Epidermal melanocyte (primary cell): ENCODE results near the gene CDK6.
A peak's percentile ranks its signal among the peaks of the same experiment; 100 is the strongest.

Source experiments
- DNase-seq: peaks from one replicate; pipeline ENCODE4 v3.0.0; 2011; ENCODE audit warnings: low spot score; ENCODE audit not compliant: insufficient read length

CDK6 gene

GRCh38 chr7:92847305-92847704, 10.9 kb upstream of the CDK6 start:
- no peak for DNase-seq

GRCh38 chr7:92845736-92846135, 9.4 kb upstream of the CDK6 start:
- DNase-seq, result no peak

GRCh38 chr7:92843781-92844180, 7.4 kb upstream of the CDK6 start:
- no peak for DNase-seq

DNA sequence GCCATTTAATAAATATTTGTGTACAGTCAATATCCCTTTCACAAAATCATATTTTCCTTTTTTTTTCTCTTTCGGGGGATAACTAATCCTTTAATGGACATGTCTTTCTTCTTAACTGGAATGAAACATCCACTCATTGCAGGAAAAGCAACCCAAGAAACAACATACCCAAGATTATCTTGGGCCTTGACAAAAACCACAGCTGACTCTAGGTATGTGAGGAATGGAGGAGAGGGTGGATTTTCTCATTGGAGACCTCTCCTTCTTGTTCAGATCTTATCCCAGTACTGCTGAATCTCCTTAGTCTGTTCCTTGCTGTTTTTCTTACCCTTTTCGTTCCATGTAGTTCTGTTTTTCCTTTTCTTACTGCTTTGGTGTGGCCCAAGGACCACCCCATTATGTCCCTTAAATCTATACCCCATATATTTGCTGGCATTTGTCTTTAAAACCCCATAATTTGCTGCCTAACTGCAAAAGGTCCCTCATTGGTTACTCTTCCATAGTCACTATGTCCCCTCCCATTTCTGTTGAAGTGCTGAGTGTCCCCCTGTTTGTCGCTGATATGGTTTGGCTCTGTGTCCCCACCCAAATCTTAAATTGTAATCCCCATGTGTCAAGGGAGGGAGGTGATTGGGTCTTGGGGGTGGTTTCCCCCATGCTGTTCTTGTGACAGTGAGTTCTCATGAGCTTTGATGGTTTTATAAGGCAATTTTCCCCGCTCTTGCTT, 6.8 kb upstream of the CDK6 start:
- no peak for DNase-seq

DNA sequence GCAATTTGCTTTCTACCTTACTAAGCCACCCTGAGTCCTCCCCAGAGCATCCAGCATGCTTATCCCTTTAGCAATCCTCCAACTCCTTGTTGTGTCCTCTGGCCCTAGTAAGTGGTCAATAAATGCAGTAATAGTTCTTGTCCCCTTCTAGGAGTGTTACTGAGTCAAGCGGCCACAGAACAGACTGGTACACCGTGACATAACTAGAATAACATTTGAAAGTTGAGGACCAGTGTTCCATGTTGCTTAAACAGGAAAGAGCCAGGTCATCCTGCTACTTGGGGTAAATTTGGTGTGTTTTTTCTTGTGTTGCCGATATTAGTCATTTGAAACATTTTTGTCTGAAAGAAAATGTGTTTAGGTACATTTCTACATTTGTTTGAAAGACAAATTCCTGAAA, 4.8 kb upstream of the CDK6 start:
- DNase-seq, result no peak

- DNase-seq, result no peak
Measured at GRCh38 chr7:92840316-92840715, 3.9 kb upstream of the CDK6 start.

DNA sequence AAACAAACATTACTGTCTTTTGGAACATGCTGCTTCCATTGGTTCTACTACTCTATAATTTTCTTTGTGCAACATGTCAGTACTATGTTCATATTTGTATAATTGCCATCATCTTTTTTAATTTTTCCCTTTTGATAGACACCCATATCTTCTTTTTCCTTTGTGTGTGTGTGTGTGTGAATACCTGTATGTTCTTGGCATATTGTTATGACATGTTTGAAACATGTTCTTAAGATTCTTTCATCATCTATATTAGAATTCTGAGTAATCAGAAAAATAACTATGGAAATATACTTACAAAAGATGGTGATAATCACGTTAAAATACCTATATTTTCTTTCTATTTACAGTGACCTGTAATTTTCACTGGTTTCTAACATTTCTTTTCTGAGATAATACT, 3.5 kb upstream of the CDK6 start:
- no peak for DNase-seq

GRCh38 chr7:92838934-92839333, 2.6 kb upstream of the CDK6 start:
- DNase-seq, result no peak

DNA sequence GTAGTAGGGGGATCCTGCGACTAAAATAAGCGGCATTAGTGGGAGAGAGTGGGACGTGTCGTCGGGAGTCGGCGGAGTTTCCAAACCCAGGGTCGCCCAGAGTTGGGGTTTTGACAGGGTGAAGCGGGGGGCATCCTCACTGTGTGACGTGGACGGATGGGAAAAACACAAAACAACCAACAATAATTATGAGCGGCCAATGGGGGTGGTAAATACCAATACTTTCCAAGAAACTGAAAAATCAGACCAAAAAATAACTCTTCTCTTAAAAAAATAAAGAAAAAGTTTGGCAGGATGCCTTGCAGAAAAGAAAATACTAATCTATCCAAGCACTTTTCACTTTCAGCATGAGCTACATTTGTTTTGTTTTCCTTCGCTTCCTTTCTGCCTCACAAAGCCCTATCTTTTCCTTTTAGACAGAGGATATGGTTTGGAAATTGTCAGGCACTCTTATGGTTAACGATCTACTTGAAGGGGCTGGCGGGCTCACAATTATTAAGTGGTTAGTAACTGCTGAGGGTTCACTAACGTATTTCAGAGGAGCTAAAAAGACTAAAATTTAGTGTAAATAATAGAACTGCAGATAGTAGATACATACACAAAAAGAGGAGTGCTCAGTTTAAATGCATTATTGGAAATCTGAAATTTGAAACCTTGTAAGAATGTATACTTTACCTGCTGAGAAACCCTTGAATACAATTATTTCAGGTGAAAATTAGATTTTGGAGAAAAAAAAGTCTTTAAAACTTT, 802 bp upstream of the CDK6 start:
- DNase-seq, result no peak

- DNase-seq, result no peak
Measured at GRCh38 chr7:92835851-92836488, 403 bp downstream of the CDK6 start.

DNA sequence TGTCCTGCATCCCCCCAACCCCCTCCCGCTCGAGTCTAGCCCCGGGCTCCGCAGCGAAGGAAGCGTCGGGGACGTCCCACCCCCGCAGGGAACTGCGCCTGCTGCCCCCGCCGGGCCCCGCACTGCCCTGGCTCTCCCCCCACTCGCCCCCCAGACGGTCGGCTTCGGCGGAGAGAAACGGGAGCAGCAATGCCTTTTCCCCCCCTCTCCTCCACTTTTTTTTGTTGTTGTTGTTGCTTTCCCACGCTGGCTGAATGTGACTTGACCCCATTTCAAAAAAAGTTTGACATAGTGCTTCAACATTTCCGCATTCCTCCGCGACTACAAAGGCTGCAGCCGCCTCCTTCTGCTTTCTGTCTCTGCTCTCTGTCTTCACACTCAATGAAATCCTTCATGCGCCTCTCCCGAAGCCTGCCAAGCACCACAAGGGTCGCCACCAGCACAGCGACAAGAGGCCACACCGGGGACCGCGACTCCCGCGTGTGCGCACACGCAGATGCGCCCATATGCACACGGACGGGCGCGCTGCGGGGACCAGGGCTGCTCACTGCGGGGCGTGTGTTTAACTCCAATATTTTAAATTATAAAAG, 1.0 kb downstream of the CDK6 start:
- no peak for DNase-seq

DNA sequence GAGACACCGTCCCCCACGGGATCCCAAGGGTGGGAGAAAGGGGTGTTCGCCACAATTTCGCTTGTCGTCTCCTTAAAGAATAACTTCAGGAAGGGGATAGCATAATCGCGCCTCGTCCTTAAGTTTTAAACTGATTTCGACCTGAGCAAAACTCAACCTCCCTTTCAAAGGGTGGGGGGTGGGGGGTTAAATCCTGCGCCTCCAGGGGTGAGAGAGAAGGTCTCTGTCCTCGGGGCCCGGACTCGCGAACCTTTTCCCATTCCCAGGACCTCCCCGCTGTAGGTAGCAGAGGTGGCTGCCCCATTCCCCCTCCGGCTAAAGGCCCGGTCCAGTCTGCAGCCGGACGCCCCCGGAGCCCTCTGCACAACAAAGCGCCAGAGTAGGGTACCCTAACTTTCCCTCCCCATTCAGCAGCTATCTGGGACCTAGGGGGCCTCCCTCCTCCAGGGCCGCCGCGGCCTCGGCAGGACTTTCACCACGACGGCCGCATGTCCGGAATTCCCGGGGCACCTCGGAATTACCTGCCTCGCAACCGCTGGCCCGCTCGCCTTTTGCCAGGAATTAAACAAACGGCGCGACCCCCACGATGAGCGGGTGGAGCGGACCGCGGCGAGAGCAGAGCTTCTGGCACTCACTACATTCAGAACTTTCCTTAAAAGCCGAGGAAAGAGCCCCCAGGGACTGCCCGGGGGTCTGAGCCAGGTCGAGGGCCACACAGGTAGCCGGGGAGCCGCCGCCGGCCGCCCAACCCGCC, 1.7 kb downstream of the CDK6 start:
- no peak for DNase-seq

GRCh38 chr7:92833766-92834506, 2.4 kb downstream of the CDK6 start:
- peak; percentile 62 for DNase-seq

- no peak for DNase-seq
Measured at GRCh38 chr7:92833024-92833765, 3.2 kb downstream of the CDK6 start.

DNA sequence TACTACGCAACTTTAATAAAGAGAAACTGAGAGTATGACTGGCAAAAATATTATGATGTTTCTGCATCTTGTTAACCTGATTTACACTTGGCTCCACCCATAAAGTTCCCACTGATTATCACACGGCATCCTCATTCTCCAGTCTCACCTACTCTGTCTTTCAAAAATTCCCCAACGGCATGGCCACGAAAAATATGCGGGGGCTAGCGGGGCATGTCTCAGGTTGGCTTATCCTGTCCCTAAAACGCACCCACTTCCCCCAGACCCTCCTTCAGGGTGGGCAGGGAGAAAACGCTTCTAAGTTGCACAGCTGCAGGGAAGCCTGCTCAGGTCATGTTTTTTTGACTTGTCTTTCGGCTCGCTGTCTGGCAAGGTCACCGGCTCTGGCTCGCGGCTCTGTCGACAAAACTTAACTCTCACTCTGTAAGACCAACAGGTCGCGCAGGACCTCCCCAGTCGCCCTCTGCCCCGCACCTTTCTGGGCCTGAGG, 3.8 kb downstream of the CDK6 start:
- DNase-seq, result no peak

DNA sequence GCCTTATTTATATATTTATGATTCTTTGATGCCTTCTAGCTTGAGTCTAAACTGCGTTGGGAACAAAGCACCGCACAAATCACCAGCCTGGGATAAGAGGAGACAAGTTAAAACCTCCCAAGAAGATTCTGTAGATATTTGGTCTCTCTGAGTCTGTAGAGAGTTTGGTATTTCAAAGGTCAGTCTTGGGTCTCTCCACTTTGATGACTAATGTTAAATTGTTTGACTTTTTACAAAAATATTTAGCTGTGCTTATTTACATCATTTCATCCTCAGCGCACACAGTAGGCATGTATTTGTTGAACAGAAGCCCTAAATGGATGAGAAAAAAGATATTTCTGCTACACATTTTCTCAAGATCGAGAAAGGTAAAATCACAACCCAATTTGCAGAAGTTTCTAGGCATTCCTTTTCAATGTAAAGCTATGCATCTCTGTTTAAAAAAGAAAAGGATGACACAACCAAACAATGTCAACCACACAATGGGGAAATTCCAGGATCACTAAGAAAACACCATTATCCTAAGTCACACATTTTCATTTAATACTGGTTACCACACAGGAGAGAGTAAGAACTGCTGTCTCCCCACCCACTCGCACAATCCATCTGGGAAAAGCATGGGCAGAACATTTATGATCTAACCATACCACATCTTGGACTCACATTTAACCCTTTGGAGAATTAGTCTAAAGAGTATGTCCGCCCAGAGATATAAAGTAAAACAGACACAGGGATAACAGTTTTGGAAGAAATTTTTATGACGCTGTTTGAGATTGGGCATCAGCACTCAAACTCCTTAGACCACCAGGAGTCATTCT, 4.4 kb downstream of the CDK6 start:
- no peak for DNase-seq

DNA sequence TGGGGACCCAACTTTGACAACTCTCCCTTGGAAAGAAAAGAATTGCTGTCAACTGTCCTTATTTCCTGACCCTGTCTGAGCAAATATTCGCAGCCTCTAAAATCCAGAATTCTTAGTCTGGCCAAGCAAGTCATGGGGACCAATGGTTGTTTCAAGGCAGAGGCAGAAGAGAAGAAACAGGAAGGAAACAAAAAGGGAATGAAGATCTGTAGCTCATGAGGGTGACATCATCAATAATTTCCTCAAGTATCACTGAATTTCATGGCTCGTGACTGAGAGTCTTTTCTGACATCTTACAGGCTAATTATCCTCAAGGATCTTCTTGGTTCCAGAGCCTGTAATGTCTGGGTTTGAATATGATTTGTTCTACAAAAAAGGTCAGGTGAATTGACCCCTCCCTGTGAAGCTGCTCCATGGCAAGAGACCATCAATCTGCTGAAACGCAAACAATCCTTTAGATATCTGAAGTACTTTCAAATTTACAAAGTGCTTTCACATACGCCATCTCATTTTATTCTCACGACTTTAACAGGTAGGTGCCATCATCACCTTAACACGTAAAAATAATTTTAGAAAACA, 5.8 kb downstream of the CDK6 start:
- no peak for DNase-seq

DNA sequence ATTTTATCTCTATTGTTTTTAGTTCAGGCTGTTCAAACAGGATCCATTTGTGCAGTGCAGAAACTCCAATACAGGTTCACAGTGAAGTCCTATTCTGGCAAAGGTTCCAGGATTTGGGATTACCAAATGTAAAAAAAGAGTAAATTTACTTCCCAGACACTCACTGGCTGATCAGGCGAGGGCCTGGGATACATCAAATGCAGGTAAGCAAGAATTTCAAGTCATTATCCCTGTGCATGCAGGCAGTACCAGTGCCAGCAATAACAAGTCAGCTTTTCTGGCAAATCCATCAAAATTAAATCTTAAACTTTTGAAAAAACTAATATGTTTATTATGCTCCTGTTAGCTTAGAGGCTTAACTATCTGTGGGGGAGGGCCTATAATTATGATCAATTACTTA, 6.3 kb downstream of the CDK6 start:
- no peak for DNase-seq
